ENCODE data around the gene VAT1L. TPM values are rescaled to one million over a fixed set of nuclear protein-coding genes. Genes with fewer than 3 reads are reported as not detected.
A peak's percentile ranks its signal among the peaks of the same experiment; 100 is the strongest.

VAT1L gene
- total RNA-seq, 1 experiment from 2014 or later: 0.10 TPM

DNA sequence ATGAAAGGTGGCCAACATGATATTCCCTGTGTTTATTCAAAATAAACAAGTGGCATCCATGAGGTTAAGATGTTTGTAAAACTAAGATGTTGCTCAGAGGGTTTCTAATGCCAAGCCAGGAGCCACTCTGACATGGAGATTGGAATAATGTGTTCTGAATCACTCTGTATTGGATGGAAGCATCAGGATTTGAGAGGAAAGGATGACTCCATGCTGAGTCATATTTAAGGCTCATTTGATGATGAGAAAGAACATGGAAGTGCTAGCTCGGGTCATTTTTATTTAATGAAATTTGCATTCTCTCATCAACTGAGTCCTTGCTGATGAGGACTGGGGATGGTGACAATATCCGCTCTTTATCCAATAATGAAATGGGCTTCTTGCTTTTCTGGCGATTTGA is 6.2 kb downstream of the VAT1L start:
- Histone ChIP-seq H3K27ac (ENCODE audit: low read depth, low read length) (no peak overlapping the region), H3K4me3 (replicated peaks in 1 of 2; ENCODE audit: low read depth in 1 of 2, low read length in 2 of 2) (no peak overlapping the region), H3K4me1 (ENCODE audit: control insufficient read depth in 1 of 2, insufficient read depth in 2 of 2, low read length in 2 of 2) (no peaks in the 10 kb centered on the region), H3K9me3 (ENCODE audit: control insufficient read depth in 1 of 2, insufficient read depth in 1 of 2, low read depth in 1 of 2, low read length in 2 of 2) (no peaks in the 10 kb centered on the region), H3K9ac (ENCODE audit: low read length) (no peak overlapping the region), H3K36me3 (ENCODE audit: control insufficient read depth in 1 of 2, insufficient read depth in 2 of 2, low read length in 2 of 2) (no peaks in the 10 kb centered on the region), H2AFZ (ENCODE audit: low read depth, low read length, poor library complexity, severe bottlenecking) (no peak overlapping the region), H3K9me2 (ENCODE audit: insufficient read depth) (no peaks in the 10 kb centered on the region), H3K27me3 (ENCODE audit: insufficient read depth, low read length) (peaks cover 73% of the 10 kb centered on the region), H3K4me2 (ENCODE audit: low read length) (no peak overlapping the region), H4K20me1 (ENCODE audit: insufficient read depth) (no peaks in the 10 kb centered on the region), H3K79me2 (ENCODE audit: insufficient read depth, low read length) (no peaks in the 10 kb centered on the region)
- ATAC-seq (no peak), DNase-seq (ENCODE audit: low read depth, low spot score) (no peak)
- BruUV-seq (replicated peaks): no TSS peak
- no peak for TF ChIP-seq ATF3 (IDR thresholded peaks at IDR 0.05)
- no peak for TF ChIP-seq EGR1 (IDR thresholded peaks at IDR 0.05; ENCODE audit: low read depth)
- no peak for TF ChIP-seq POLR2A (IDR thresholded peaks at IDR 0.05; ENCODE audit: borderline replicate concordance, extremely low read depth, insufficient read depth, insufficient read length)
- TF ChIP-seq FOSL1 (IDR thresholded peaks at IDR 0.05; ENCODE audit: low read depth): peak; percentile 35; the same call in 1 of the 2 replicates
- ChIA-PET RAD21 (ENCODE audit: low non-redundant PET in 1 of 2, low total read pairs in 2 of 2, uncharacterized antibody in 2 of 2, unreplicated experiment in 2 of 2) (no interaction called here), POLR2A (interaction anchor here (0.6 kb wide), 1 partner anchor 72 kb away, joined by 3 read pairs; the partner anchor contains the start of gene NUDT7), CTCF (no interaction called here)
- intact Hi-C loops (cut with micrococcal nuclease): no loop called here

DNA sequence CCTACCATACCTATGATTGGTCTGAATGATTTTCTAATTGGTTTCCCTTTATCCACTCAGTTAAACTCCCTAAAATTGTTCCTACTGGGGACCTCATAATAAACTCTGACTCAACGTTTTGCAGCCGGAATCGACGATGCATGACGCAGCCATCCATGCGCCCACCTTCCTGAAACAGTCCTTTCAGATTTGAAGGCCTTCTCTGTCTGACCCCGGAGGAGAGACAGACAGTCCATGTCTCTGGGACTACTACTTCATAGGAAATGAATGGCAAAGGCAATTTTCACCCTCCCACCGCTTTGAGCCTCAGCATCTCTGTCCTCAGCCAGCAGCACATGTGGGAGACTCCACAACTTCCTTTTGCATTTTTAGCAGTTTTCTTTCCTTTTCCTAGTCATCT is 13.5 kb downstream of the VAT1L start:
- peaks cover 54% of the 10 kb centered on the region for H3K27me3 ChIP-seq (ENCODE audit: insufficient read depth, low read length)
- ChIA-PET POLR2A (no interaction called here), RAD21 (ENCODE audit: low non-redundant PET in 1 of 2, low total read pairs in 2 of 2, uncharacterized antibody in 2 of 2, unreplicated experiment in 2 of 2) (no interaction called here), CTCF (no interaction called here)
- H3K4me1 ChIP-seq (ENCODE audit: control insufficient read depth in 1 of 2, insufficient read depth in 2 of 2, low read length in 2 of 2): no peaks in the 10 kb centered on the region
- H3K9ac ChIP-seq (ENCODE audit: low read length): no peak overlapping the region
- no peaks in the 10 kb centered on the region for H4K20me1 ChIP-seq (ENCODE audit: insufficient read depth)
- no peak overlapping the region for H3K27ac ChIP-seq (ENCODE audit: low read depth, low read length)
- no peak overlapping the region for H2AFZ ChIP-seq (ENCODE audit: low read depth, low read length, poor library complexity, severe bottlenecking)
- DNase-seq (ENCODE audit: low read depth, low spot score): no peak
- no TSS peak for BruUV-seq (replicated peaks)
- intact Hi-C loops (cut with micrococcal nuclease): no loop called here
- no peak for ATAC-seq
- H3K4me3 ChIP-seq (replicated peaks in 1 of 2; ENCODE audit: low read depth in 1 of 2, low read length in 2 of 2): no peak overlapping the region
- no peak overlapping the region for H3K4me2 ChIP-seq (ENCODE audit: low read length)
- no peaks in the 10 kb centered on the region for H3K36me3 ChIP-seq (ENCODE audit: control insufficient read depth in 1 of 2, insufficient read depth in 2 of 2, low read length in 2 of 2)
- H3K79me2 ChIP-seq (ENCODE audit: insufficient read depth, low read length): no peaks in the 10 kb centered on the region
- H3K9me3 ChIP-seq (ENCODE audit: control insufficient read depth in 1 of 2, insufficient read depth in 1 of 2, low read depth in 1 of 2, low read length in 2 of 2): no peaks in the 10 kb centered on the region
- H3K9me2 ChIP-seq (ENCODE audit: insufficient read depth): no peaks in the 10 kb centered on the region
- TF ChIP-seq POLR2A (IDR thresholded peaks at IDR 0.05; ENCODE audit: borderline replicate concordance, extremely low read depth, insufficient read depth, insufficient read length): no peak
- no peak for TF ChIP-seq ZFX (IDR thresholded peaks at IDR 0.05)
- TF ChIP-seq FOSL1 (IDR thresholded peaks at IDR 0.05; ENCODE audit: low read depth): no peak
- TF ChIP-seq CBX3 (IDR thresholded peaks at IDR 0.05; ENCODE audit: low read depth): no peak
- no peak for TF ChIP-seq REST (IDR thresholded peaks at IDR 0.05; ENCODE audit: low read depth)
- no peak for TF ChIP-seq EZH2 (IDR thresholded peaks at IDR 0.05)
- TF ChIP-seq, protein P1, sequence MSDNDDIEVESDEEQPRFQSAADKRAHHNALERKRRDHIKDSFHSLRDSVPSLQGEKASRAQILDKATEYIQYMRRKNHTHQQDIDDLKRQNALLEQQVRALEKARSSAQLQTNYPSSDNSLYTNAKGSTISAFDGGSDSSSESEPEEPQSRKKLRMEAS (IDR thresholded peaks at IDR 0.05): no peak
- no peak for TF ChIP-seq POLR2AphosphoS5 (IDR thresholded peaks at IDR 0.05; ENCODE audit: low read depth, low read length)
- TF ChIP-seq ZBTB33 (IDR thresholded peaks at IDR 0.05; ENCODE audit: extremely low read depth, insufficient replicate concordance, low read length): no peak
- no peak for TF ChIP-seq SRF (IDR thresholded peaks at IDR 0.05; ENCODE audit: low read depth)
- TF ChIP-seq RAD21 (IDR thresholded peaks at IDR 0.05; ENCODE audit: low read depth): no peak
- no peak for TF ChIP-seq SIN3A (IDR thresholded peaks at IDR 0.05; ENCODE audit: low read depth)
- TF ChIP-seq TCF7L2 (IDR thresholded peaks at IDR 0.05; ENCODE audit: borderline replicate concordance, extremely low read depth, insufficient read depth, insufficient read length): no peak
- no peak for TF ChIP-seq EZH2phosphoT487 (IDR thresholded peaks at IDR 0.05; ENCODE audit: borderline replicate concordance)
- no peak for TF ChIP-seq ZNF274 (IDR thresholded peaks at IDR 0.05; ENCODE audit: low read depth, low read length)
